Natural killer cell (primary cell): ENCODE results near the gene KPNB1. TPM values are rescaled to one million over a fixed set of nuclear protein-coding genes. Genes with fewer than 3 reads are reported as not detected.

Experiments used
- ATAC-seq, 3 donors: fragments of 150-1000 bp in 2 of 3; fragments of 200-7000 bp in 1 of 3; cut with Tn5 transposase; 1 replicate in 1 of 3; 2 replicates in 2 of 3; pipeline ENCODE4 v1.10.0; 2021; ENCODE audit warnings: mild to moderate bottlenecking in 2 of 3, moderate library complexity in 2 of 3
- DNase-seq, 2 donors: peaks; one replicate each; pipeline versions ENCODE4 v3.0.0 to v3.0.0-alpha.2; 2013 to 2021; ENCODE audit warnings: mixed read lengths in 1 of 2
- H3K27ac ChIP-seq: one replicate; pipeline ENCODE4 v1.5.1; 2013; ENCODE audit warnings: mild to moderate bottlenecking, low read length
- H3K27me3 ChIP-seq: one replicate; pipeline ENCODE4 v1.6.1; 2013; ENCODE audit warnings: low read length; ENCODE audit not compliant: control insufficient read depth, insufficient read depth
- H3K36me3 ChIP-seq: one replicate; pipeline ENCODE4 v1.6.1; 2013; ENCODE audit warnings: low read length; ENCODE audit not compliant: control insufficient read depth, insufficient read depth
- H3K4me1 ChIP-seq: one replicate; pipeline ENCODE4 v1.6.1; 2013; ENCODE audit warnings: low read length; ENCODE audit not compliant: control insufficient read depth, insufficient read depth
- H3K4me3 ChIP-seq: one replicate; pipeline ENCODE4 v1.5.1; 2013; ENCODE audit warnings: low read length
- H3K9me3 ChIP-seq: one replicate; pipeline ENCODE4 v1.6.1; 2013; ENCODE audit warnings: low read length; ENCODE audit not compliant: control insufficient read depth, insufficient read depth
- H3K27ac Mint-ChIP-seq, 2 donors: one replicate each; pipeline ENCODE4 v1.8.0; 2022; ENCODE audit warnings: mild to moderate bottlenecking in 2 of 2, mixed read lengths in 2 of 2, moderate library complexity in 1 of 2
- H3K27me3 Mint-ChIP-seq, 2 donors: one replicate each; pipeline ENCODE4 v1.8.0; 2022; ENCODE audit warnings: low read depth in 2 of 2, mixed read lengths in 2 of 2
- H3K36me3 Mint-ChIP-seq: one replicate; pipeline ENCODE4 v1.8.0; 2022; ENCODE audit warnings: mixed read lengths
- H3K4me1 Mint-ChIP-seq, 2 donors: one replicate each; pipeline ENCODE4 v1.8.0; 2022; ENCODE audit warnings: mixed read lengths in 2 of 2
- H3K4me3 Mint-ChIP-seq: one replicate; pipeline ENCODE4 v1.8.0; 2022; ENCODE audit warnings: mild to moderate bottlenecking, moderate library complexity, mixed read lengths
- H3K9me3 Mint-ChIP-seq, 2 donors: one replicate each; pipeline ENCODE4 v1.8.0; 2022; ENCODE audit warnings: mixed read lengths in 2 of 2
- WGBS: methylation state at CpG from one replicate; pipeline ENCODE4 v1.1.7; 2013; ENCODE audit warnings: missing lambda C conversion rate; ENCODE audit not compliant: insufficient coverage; 5-methylcytosine and 5-hydroxymethylcytosine counted together
- intact Hi-C: fragments of 100-400 bp; cut with micrococcal nuclease; formaldehyde crosslinking; loops from one replicate; pipeline ENCODE4 v1.14.2; 2022
- total RNA-seq, 4 donors: library from RNA; stranded (reverse); fragments of 120-200 nt in 1 of 4; gene quantifications; one replicate each; pipeline versions ENCODE4 v1.2.3 to v1.2.4, GENCODE V29; 2013 to 2022
- TF ChIP-seq, protein P1 (sequence below): fragments of 200-600 bp; IDR thresholded peaks from one replicate; pipeline ENCODE4 v1.8.0; 2022; ENCODE audit warnings: antibody characterized with exemption

The KPNB1 gene
- total RNA-seq, 3 donors from 2014 or later (not counting 1 experiment from before 2014, with no cell fraction given): 236 to 273 (median 259) TPM

DNA sequence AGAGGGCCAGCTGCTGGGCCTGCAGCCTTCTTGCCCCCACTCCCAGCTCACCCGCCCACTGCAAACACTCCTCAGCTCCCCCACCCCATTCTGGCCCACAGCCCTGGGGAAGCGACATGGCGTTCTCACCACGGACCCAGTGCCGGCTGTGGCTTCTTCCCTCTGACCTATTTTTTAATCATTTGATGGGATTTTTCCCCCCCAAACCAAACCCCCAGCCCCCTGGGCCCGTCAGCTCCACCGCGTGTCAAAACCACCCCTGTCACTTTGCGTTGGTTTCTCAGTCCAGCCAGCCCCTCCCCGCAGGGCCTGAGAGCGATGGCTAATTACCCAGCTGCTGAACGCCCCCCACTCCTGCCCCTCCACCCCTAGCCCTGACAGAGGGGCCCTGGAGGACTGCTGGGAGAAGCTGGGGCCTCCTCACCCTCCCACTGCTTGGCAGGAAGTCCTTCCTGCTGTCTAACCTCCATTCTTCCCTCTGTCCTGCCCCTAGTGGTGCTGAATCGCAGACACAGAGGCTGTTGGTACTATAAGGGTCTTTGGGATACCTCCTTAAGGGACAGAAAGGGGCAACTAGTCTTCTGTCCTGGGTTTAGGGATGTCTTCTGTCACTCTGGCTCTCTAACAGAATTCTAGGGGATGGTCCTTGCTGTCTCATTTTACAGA lies 75.9 kb downstream of the KPNB1 start:
- DNase-seq (no peak), ATAC-seq (peak in 2 of 3 donors; percentile 4 to 35)
- Mint-ChIP-seq H3K4me1 (peaks cover 66 to 80% of the 10 kb centered on the region in 2 donors), H3K27ac (peak overlapping the region; percentile 24 to 94), H3K4me3 (peak overlapping the region; percentile 57), H3K36me3 (no peaks in the 10 kb centered on the region), H3K27me3 (no peaks in the 10 kb centered on the region), H3K9me3 (no peaks in the 10 kb centered on the region)
- intact Hi-C loops: no loop called here
- Histone ChIP-seq H3K4me3 (no peak overlapping the region), H3K4me1 (peaks cover 90% of the 10 kb centered on the region), H3K36me3 (no peaks in the 10 kb centered on the region), H3K27ac (peak overlapping the region; percentile 40), H3K9me3 (no peaks in the 10 kb centered on the region), H3K27me3 (no peaks in the 10 kb centered on the region)
- WGBS: 44% methylated on average over 13 of the region's 13 CpGs
- TF ChIP-seq, protein P1, sequence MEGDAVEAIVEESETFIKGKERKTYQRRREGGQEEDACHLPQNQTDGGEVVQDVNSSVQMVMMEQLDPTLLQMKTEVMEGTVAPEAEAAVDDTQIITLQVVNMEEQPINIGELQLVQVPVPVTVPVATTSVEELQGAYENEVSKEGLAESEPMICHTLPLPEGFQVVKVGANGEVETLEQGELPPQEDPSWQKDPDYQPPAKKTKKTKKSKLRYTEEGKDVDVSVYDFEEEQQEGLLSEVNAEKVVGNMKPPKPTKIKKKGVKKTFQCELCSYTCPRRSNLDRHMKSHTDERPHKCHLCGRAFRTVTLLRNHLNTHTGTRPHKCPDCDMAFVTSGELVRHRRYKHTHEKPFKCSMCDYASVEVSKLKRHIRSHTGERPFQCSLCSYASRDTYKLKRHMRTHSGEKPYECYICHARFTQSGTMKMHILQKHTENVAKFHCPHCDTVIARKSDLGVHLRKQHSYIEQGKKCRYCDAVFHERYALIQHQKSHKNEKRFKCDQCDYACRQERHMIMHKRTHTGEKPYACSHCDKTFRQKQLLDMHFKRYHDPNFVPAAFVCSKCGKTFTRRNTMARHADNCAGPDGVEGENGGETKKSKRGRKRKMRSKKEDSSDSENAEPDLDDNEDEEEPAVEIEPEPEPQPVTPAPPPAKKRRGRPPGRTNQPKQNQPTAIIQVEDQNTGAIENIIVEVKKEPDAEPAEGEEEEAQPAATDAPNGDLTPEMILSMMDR: no peak

DNA sequence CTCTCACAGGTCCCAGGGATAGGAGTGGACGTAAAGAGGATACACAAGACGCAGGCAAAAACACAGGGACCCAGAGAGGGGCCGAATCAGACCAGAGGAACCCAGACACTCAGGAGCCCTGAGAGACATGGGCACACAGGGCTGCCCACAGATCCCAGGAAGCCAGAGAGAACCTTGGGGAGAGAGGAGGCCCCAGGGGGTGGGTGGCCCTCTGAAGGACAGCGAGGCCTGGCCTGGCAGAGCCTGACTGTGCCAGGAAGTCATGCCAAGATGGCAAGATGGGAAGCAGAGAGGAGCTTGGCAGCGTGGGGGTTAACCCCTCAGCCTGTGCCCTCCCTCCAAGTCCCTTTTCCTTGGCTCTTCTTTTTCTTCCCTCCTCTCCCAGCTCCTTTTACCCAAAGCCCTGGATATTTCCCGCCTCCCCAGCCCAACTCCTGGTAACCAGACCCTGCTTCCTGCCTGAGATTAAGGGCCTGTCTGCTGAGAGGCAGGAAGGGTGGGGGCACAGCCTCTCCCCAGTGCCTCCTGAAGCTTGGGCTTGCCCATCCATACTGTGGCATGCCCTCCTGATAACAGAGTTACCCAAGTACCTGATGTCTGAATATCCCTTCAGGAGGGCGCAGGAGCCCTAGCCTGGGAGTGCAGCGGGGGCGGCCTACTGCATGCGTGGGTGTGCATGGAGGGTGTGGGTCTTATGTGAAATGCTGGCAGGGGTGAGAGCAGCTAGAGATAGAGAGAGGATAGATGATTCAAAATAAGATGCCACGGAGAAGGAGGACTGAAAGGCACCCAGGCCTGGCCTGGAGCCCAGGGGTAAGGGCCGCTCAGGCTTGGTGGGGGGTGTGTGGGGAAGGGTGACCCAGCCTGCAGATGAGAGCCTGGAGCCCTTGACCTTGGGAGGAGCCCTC lies 77.3 kb downstream of the KPNB1 start:
- no peak for DNase-seq
- Mint-ChIP-seq H3K9me3 (no peaks in the 10 kb centered on the region), H3K27me3 (no peaks in the 10 kb centered on the region), H3K4me1 (peaks cover 72 to 80% of the 10 kb centered on the region in 2 donors), H3K4me3 (peak overlapping the region; percentile 29), H3K36me3 (no peaks in the 10 kb centered on the region), H3K27ac (peak overlapping the region; percentile 24 to 94)
- Histone ChIP-seq H3K27me3 (no peaks in the 10 kb centered on the region), H3K36me3 (no peaks in the 10 kb centered on the region), H3K9me3 (no peaks in the 10 kb centered on the region), H3K4me3 (no peak overlapping the region), H3K27ac (no peak overlapping the region), H3K4me1 (peaks cover 88% of the 10 kb centered on the region)
- intact Hi-C loops: no loop called here
- WGBS: 86% methylated on average over 12 of the region's 12 CpGs
- ATAC-seq: no peak
- TF ChIP-seq, protein P1: no peak

DNA sequence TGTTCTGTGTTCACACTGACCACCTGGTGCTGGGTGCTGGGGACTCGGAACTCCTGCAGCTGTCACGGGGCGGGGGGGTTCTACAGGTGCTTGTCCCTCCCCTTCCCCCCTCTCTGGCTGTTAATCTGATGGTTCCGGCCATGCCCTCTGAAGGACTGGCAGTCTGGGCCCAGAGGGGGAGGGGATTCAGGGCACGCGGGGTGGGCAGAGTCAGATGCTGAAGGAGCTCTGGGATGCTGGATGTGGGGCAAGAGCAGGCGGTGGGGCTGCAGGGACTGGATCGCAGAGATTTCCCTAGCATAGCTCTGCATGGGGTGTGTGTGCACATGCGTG lies 78.0 kb downstream of the KPNB1 start:
- Mint-ChIP-seq H3K4me1 (peaks cover 79 to 83% of the 10 kb centered on the region in 2 donors), H3K27ac (peak overlapping the region; percentile 92 to 94)
- DNase-seq: no peak

More for the DNA sequence above, 78.0 kb downstream of the KPNB1 start:
- H3K4me3 ChIP-seq: no peak overlapping the region
- Mint-ChIP-seq H3K9me3 (no peaks in the 10 kb centered on the region), H3K4me3 (no peak overlapping the region), H3K27me3 (no peaks in the 10 kb centered on the region), H3K36me3 (no peaks in the 10 kb centered on the region)
- no peaks in the 10 kb centered on the region for H3K9me3 ChIP-seq
- TF ChIP-seq, protein P1: no peak
- peaks cover 88% of the 10 kb centered on the region for H3K4me1 ChIP-seq
- ATAC-seq: no peak
- intact Hi-C loops: no loop called here
- H3K27ac ChIP-seq: no peak overlapping the region
- WGBS: 95% methylated on average over 9 of the region's 9 CpGs
- H3K27me3 ChIP-seq: no peaks in the 10 kb centered on the region
- H3K36me3 ChIP-seq: no peaks in the 10 kb centered on the region
